Heart left ventricle (tissue), 16 donors: ENCODE results near the gene CTNNA3. TPM values are rescaled to one million over a fixed set of nuclear protein-coding genes. Genes with fewer than 3 reads are reported as not detected.

Experiments used
- ATAC-seq, 4 donors: fragments of 200-7000 bp; cut with Tn5 transposase; one replicate each; pipeline ENCODE4 v1.9.1; 2020 to 2022; ENCODE audit warnings: moderate library complexity in 4 of 4, mild to moderate bottlenecking in 3 of 4, moderate number of reproducible peaks in 1 of 4
- DNase-seq, 5 donors: peaks; one replicate each; pipeline ENCODE4 v3.0.0-alpha.2; 2020
- H3K27ac ChIP-seq, 12 donors: fragments of 200-600 bp; sonication (generic) in 4 of 12; one replicate each; pipeline versions ENCODE4 v1.5.0 to v1.8.0; 2016 to 2022; ENCODE audit warnings: mild to moderate bottlenecking in 2 of 12
- H3K27me3 ChIP-seq, 9 donors: fragments of 200-600 bp; sonication (generic) in 2 of 9; one replicate each; pipeline versions ENCODE4 v1.5.1 to v1.8.0; 2016 to 2022; ENCODE audit warnings: mild to moderate bottlenecking in 3 of 9
- H3K36me3 ChIP-seq, 9 donors: fragments of 200-600 bp; sonication (generic) in 2 of 9; one replicate each; pipeline versions ENCODE4 v1.5.0 to v1.8.0; 2018 to 2022; ENCODE audit warnings: mild to moderate bottlenecking in 2 of 9
- H3K4me1 ChIP-seq, 12 donors: fragments of 200-600 bp; sonication (generic) in 4 of 12; one replicate each; pipeline versions ENCODE4 v1.5.0 to v1.8.0; 2016 to 2022; ENCODE audit warnings: mild to moderate bottlenecking in 3 of 12
- H3K4me3 ChIP-seq, 12 donors: fragments of 200-600 bp; sonication (generic) in 4 of 12; one replicate each; pipeline versions ENCODE4 v1.5.0 to v1.8.0; 2017 to 2022; ENCODE audit warnings: mild to moderate bottlenecking in 9 of 12, moderate library complexity in 4 of 12
- H3K9me3 ChIP-seq, 12 donors: fragments of 200-600 bp; sonication (generic) in 4 of 12; one replicate each; pipeline versions ENCODE4 v1.5.0 to v1.8.0; 2016 to 2022; ENCODE audit warnings: mild to moderate bottlenecking in 1 of 12
- POLR2A ChIP-seq, 2 donors: fragments of 450-650 bp; IDR thresholded peaks; one replicate each; pipeline ENCODE4 v1.6.1; 2017; ENCODE audit warnings: antibody characterized with exemption in 2 of 2, mild to moderate bottlenecking in 2 of 2, moderate library complexity in 2 of 2
- WGBS, 4 donors: extraction: QIAGEN DNeasy Blood & Tissue Kit in 2 of 4; methylation state at CpG; one replicate each; pipeline versions ENCODE4 v1.1.5 to v1.1.7; 2013 to 2018; 5-methylcytosine and 5-hydroxymethylcytosine counted together
- intact Hi-C, 10 donors: fragments of 100-400 bp; cut with DNase I; formaldehyde crosslinking; loops; one replicate each; pipeline versions ENCODE4 v1.11.1 to v1.14.2; 2022
- polyA plus RNA-seq, 2 donors: library from polyadenylated mRNA; stranded (reverse); fragments of 200-250 nt; gene quantifications; one replicate each; pipeline ENCODE4 v1.2.3, GENCODE V29; 2013
- total RNA-seq, 9 donors: library from RNA; depleted of rRNA in 2 of 9; stranded (reverse); fragments of >200 nt in 2 of 9; fragmentation: NEBNext Ultra II Directional in 3 of 9; extraction: Animal tissue kit (Norgen Biotek cat#: 25700) in 3 of 9; gene quantifications; one replicate each; pipeline versions ENCODE4 v1.1.0 to v1.2.4, GENCODE V29; 2016 to 2023
- TF ChIP-seq, protein P1 (sequence below), 12 donors: fragments of 200-600 bp; sonication (generic) in 4 of 12; IDR thresholded peaks; one replicate each; pipeline versions ENCODE4 v1.5.0 to v1.8.0; 2018 to 2022; ENCODE audit warnings: antibody characterized with exemption in 12 of 12, mild to moderate bottlenecking in 5 of 12
- donor health status: ischemic (EF 13 %, LVEDD 7.1; RV severe dilation, severe dysfunction).
- donor health status: healthy with polysubstance abuse.
- donor health status: DM: no; HTN: yes; CAD: no.
- donor health status: DM: no; HTN: no; CAD: no.
- donor health status: ischemic (EF 25% LVEDD 6.9; RV normal size, moderate dysfunction).
- donor health status: ischemic (EF 25% LVEDD 5.7; RV mildly dilated, moderate dysfunction).
- donor health status: healthy.
- donor health status: DM: yes; HTN: yes; CAD: no.
- donor health status: ischemic (EF 35%, LVEDD 5.7; RV mildly dilated, moderate dysfunction).
- donor health status: nonischemic (EF 11% LVEDD 7.7; RV severe dilation, severe dysfunction).
- donor health status: DM: yes; HTN: yes; CAD: no.
- donor health status: PGD.
- donor health status: ischemic (EF 29% LVEDD 5.4; RV normal size, mild dysfunction).
- donor health status: nonischemic (EF 23%, LVEDD 6.1; RV moderate dilation, normal function).

The CTNNA3 gene
- total and polyA plus RNA-seq, 11 donors: 4.8 to 200 (median 99.0) TPM

DNA sequence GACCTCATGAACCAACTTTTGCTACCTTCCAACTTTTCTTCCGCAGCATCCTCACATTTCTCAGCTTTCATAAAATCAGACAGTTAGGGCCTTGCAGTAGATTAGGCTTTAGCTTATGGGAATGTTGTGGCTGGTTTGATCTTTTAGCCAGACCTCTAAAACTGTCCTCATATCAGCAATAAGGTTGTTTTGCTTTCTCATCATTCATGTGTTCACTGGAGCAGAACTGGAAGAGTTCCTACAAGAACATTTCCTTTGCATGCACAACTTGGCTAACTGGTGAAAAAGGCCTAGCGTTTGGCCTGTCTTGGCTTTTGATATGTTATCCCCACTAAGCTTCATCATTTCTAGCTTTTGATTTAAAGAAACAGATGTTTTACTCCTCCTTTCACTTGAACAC, 900.1 kb downstream of the CTNNA3 start:
- 61 to 90% (median 78%) methylated on average over 2 of the region's 2 CpGs for WGBS, 4 donors
- ATAC-seq: no peak
- intact Hi-C loops: no loop called here
- Histone ChIP-seq H3K36me3 (no peaks in the 10 kb centered on the region), H3K9me3 (no peaks in the 10 kb centered on the region), H3K27ac (no peak overlapping the region), H3K4me1 (peaks cover 0 to 9% (median 0%) of the 10 kb centered on the region in 12 donors), H3K27me3 (no peaks in the 10 kb centered on the region), H3K4me3 (no peak overlapping the region)
- DNase-seq: no peak
- TF ChIP-seq POLR2A (IDR thresholded peaks at IDR 0.05): no peak
- TF ChIP-seq, protein P1, sequence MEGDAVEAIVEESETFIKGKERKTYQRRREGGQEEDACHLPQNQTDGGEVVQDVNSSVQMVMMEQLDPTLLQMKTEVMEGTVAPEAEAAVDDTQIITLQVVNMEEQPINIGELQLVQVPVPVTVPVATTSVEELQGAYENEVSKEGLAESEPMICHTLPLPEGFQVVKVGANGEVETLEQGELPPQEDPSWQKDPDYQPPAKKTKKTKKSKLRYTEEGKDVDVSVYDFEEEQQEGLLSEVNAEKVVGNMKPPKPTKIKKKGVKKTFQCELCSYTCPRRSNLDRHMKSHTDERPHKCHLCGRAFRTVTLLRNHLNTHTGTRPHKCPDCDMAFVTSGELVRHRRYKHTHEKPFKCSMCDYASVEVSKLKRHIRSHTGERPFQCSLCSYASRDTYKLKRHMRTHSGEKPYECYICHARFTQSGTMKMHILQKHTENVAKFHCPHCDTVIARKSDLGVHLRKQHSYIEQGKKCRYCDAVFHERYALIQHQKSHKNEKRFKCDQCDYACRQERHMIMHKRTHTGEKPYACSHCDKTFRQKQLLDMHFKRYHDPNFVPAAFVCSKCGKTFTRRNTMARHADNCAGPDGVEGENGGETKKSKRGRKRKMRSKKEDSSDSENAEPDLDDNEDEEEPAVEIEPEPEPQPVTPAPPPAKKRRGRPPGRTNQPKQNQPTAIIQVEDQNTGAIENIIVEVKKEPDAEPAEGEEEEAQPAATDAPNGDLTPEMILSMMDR (IDR thresholded peaks at IDR 0.05): no peak

DNA sequence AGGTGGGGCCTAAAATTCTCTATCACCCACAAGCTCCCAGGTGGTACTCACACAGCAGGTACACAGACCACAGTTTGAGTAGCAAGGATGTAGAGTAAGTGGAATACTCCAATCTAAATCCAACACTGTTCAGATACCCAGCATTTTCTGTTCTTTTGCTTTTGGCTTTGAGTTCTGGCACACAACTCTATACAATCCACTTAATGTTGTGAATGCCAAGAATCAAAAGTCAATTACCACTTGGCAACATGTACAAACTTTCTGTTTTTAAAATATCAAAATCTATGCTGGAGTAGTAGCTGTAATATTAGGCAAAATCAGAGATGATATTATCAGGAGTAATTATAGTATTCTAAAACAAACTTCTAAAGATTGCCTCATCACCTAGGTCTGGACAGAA, 903.6 kb downstream of the CTNNA3 start:
- Histone ChIP-seq H3K4me3 (no peak overlapping the region), H3K27me3 (no peaks in the 10 kb centered on the region), H3K36me3 (no peaks in the 10 kb centered on the region), H3K9me3 (no peaks in the 10 kb centered on the region), H3K27ac (no peak overlapping the region), H3K4me1 (peaks cover 0 to 9% (median 0%) of the 10 kb centered on the region in 12 donors)
- TF ChIP-seq POLR2A (IDR thresholded peaks at IDR 0.05): no peak
- TF ChIP-seq, protein P1 (IDR thresholded peaks at IDR 0.05): no peak
- intact Hi-C loops: no loop called here
- DNase-seq (no peak), ATAC-seq (no peak)

DNA sequence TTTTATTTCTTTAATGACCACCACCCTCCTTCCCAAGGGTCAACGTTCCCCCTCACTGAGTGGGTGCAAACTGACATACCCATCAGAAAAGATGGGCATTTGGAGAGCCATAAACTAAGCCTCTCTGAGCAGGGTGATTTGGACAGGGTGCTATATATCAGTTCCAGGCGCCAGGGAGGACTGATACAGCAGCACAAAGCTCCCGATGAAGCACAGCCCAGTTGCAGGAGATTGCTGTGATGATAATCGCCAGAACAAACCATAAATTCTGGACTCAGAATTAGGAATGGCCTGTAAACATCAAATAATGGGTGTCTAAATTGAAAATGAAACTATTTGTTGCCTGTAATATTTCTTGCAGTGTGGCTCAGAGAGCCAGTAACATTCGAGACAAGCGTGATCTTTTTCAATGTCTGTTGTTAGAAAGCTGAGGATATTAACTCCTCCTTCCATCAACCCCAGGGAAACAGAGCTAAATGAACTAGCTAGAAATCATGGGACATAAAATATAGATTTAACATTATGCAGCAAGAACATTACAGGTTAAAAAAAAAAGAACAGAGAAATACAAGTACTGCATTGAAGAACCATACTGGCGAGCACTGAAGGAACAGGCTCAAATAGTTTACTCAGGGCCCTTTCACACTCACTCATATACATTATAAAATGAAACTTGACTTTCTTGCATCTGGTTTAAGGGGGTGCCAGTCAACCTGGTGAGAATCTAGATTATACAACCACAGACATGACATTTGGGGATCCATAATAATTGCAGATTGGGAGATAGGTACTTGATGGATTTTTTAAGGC, 907.6 kb downstream of the CTNNA3 start:
- no peaks in the 10 kb centered on the region for H3K27me3 ChIP-seq
- 60 to 73% (median 65%) methylated on average over 7 of the region's 7 CpGs for WGBS, 4 donors
- no peak for DNase-seq
- H3K4me3 ChIP-seq: no peak overlapping the region
- no peak overlapping the region for H3K27ac ChIP-seq
- H3K9me3 ChIP-seq: no peaks in the 10 kb centered on the region
- no peaks in the 10 kb centered on the region for H3K36me3 ChIP-seq
- TF ChIP-seq, protein P1 (IDR thresholded peaks at IDR 0.05): no peak
- no peak for TF ChIP-seq POLR2A (IDR thresholded peaks at IDR 0.05)
- intact Hi-C loops: no loop called here
- peaks cover 0 to 5% (median 0%) of the 10 kb centered on the region in 12 donors for H3K4me1 ChIP-seq
- ATAC-seq: no peak

DNA sequence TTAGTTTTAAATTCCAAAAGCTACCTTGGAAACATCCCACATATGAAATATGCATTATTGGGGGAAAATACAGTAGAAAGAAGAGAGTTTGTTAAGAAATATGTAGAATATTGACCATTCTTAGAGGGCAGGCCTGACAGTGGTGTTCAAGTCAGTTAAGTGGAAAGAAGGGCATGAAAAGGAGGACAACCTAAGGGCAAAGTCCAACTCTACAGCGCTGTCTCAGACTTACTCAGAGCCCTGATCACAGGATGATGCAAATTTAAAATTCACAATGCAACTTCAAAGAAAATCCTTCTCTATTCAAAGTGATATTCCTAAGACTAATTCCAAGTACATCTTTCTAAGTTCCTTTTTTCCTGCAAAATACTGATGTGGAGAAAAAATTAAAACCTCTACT, 909.3 kb downstream of the CTNNA3 start:
- no peak for ATAC-seq
- no peak for TF ChIP-seq POLR2A (IDR thresholded peaks at IDR 0.05)
- TF ChIP-seq, protein P1 (IDR thresholded peaks at IDR 0.05): no peak
- Histone ChIP-seq H3K27ac (no peak overlapping the region), H3K9me3 (no peaks in the 10 kb centered on the region), H3K27me3 (no peaks in the 10 kb centered on the region), H3K36me3 (no peaks in the 10 kb centered on the region), H3K4me1 (no peaks in the 10 kb centered on the region), H3K4me3 (no peak overlapping the region)
- 84 to 92% (median 85%) methylated on average over 1 of the region's 1 CpG for WGBS, 4 donors
- no peak for DNase-seq
- intact Hi-C loops: no loop called here
